Sigmoid colon (tissue), 7 donors: ENCODE results near the gene WBP1L. TPM values are rescaled to one million over a fixed set of nuclear protein-coding genes. Genes with fewer than 3 reads are reported as not detected.

Experiments
- DNase-seq: peaks from one replicate; pipeline ENCODE4 v3.0.0-alpha.2; 2019
- H3K27ac ChIP-seq, 4 donors: fragments of 200-600 bp; sonication (generic); one replicate each; pipeline ENCODE4 v1.5.1; 2016 to 2019; ENCODE audit warnings: mild to moderate bottlenecking in 1 of 4
- H3K27me3 ChIP-seq, 3 donors: fragments of 200-600 bp; sonication (generic); one replicate each; pipeline ENCODE4 v1.5.1; 2019; ENCODE audit warnings: mild to moderate bottlenecking in 1 of 3
- H3K36me3 ChIP-seq, 4 donors: fragments of 200-600 bp; sonication (generic); one replicate each; pipeline ENCODE4 v1.5.1; 2016 to 2019
- H3K4me1 ChIP-seq, 4 donors: fragments of 200-600 bp; sonication (generic); one replicate each; pipeline ENCODE4 v1.5.1; 2017 to 2019
- H3K4me3 ChIP-seq, 4 donors: fragments of 200-600 bp; sonication (generic); one replicate each; pipeline ENCODE4 v1.5.1; 2017 to 2019; ENCODE audit warnings: mild to moderate bottlenecking in 2 of 4, moderate library complexity in 1 of 4
- H3K9me3 ChIP-seq, 4 donors: fragments of 200-600 bp in 3 of 4; sonication (generic) in 3 of 4; one replicate each; pipeline versions ENCODE4 v1.5.1 to v1.6.1; 2013 to 2019
- EP300 ChIP-seq, 4 donors: sonication (generic); formaldehyde crosslinking; IDR thresholded peaks; one replicate each; pipeline ENCODE4 v1.6.1; 2017; ENCODE audit warnings: antibody characterized with exemption in 4 of 4
- POLR2A ChIP-seq, 2 donors: fragments of 450-650 bp; IDR thresholded peaks; one replicate each; pipeline ENCODE4 v1.6.1; 2016; ENCODE audit warnings: antibody characterized with exemption in 2 of 2, mild to moderate bottlenecking in 2 of 2, moderate library complexity in 2 of 2
- POLR2AphosphoS5 ChIP-seq, 4 donors: sonication (generic); formaldehyde crosslinking; IDR thresholded peaks; one replicate each; pipeline ENCODE4 v1.6.1; 2017; ENCODE audit warnings: antibody characterized with exemption in 4 of 4
- WGBS, 2 donors: extraction: QIAGEN DNeasy Blood & Tissue Kit; methylation state at CpG; one replicate each; pipeline ENCODE4 v1.1.7; 2013; 5-methylcytosine and 5-hydroxymethylcytosine counted together
- intact Hi-C: fragments of 100-400 bp; cut with DNase I; formaldehyde crosslinking; loops from one replicate; pipeline ENCODE4 v1.15.1; 2023
- polyA plus RNA-seq, 3 donors: library from polyadenylated mRNA; stranded (reverse); fragments of 200-250 nt; gene quantifications; one replicate each; pipeline ENCODE4 v1.2.3, GENCODE V29; 2013
- total RNA-seq, 4 donors: library from RNA; depleted of rRNA; stranded (reverse); fragments of >200 nt; gene quantifications; one replicate each; pipeline ENCODE4 v1.1.0, GENCODE V29; 2016
- TF ChIP-seq, protein P1 (sequence below), 4 experiments: fragments of 450-650 bp in 3 of 4; fragments of 200-600 bp in 1 of 4; IDR thresholded peaks; one replicate each; pipeline ENCODE4 v1.5.1; 2016 to 2019; ENCODE audit warnings: antibody characterized with exemption in 4 of 4, mild to moderate bottlenecking in 3 of 4, moderate library complexity in 2 of 4
- donor health status: healthy with polysubstance abuse.
- donor health status: Bipolar disorder and iron deficiency.
- donor health status: healthy.

The WBP1L gene
- total and polyA plus RNA-seq, 7 donors: 22.9 to 148 (median 83.8) TPM

DNA sequence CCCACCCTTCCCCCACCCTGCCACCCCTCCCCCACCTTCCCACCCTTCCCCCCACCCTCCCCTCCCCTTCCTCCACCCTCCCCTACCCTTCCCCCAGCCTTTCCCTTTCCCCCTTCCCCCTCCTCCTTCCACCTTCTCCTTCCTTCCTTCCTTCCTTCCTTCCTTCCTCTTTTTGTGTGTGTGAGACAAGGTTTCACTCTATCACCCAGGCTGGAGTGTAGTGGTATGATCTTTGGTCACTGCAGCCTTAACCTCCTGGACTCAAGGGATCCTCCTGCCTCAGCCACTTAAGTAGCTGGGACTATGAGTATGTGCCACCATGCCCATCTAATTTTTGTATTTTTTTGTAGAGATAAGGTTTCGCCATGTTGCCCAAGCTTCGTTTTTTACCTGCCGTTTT is 58.2 kb downstream of the WBP1L start:
- Histone ChIP-seq H3K36me3 (peaks cover 6 to 30% (median 12%) of the 10 kb centered on the region in 4 donors), H3K27ac (peak overlapping the region; percentile 79 to 90 (median 86)), H3K4me1 (peaks cover 0 to 76% (median 66%) of the 10 kb centered on the region in 4 donors), H3K27me3 (no peaks in the 10 kb centered on the region), H3K4me3 (no peak overlapping the region), H3K9me3 (no peaks in the 10 kb centered on the region)
- 60 to 83% methylated on average over 3 of the region's 3 CpGs for WGBS, 2 donors
- no peak for DNase-seq
- TF ChIP-seq POLR2AphosphoS5 (IDR thresholded peaks at IDR 0.05): no peak
- TF ChIP-seq EP300 (IDR thresholded peaks at IDR 0.05): no peak
- no peak for TF ChIP-seq POLR2A (IDR thresholded peaks at IDR 0.05)
- TF ChIP-seq, protein P1, sequence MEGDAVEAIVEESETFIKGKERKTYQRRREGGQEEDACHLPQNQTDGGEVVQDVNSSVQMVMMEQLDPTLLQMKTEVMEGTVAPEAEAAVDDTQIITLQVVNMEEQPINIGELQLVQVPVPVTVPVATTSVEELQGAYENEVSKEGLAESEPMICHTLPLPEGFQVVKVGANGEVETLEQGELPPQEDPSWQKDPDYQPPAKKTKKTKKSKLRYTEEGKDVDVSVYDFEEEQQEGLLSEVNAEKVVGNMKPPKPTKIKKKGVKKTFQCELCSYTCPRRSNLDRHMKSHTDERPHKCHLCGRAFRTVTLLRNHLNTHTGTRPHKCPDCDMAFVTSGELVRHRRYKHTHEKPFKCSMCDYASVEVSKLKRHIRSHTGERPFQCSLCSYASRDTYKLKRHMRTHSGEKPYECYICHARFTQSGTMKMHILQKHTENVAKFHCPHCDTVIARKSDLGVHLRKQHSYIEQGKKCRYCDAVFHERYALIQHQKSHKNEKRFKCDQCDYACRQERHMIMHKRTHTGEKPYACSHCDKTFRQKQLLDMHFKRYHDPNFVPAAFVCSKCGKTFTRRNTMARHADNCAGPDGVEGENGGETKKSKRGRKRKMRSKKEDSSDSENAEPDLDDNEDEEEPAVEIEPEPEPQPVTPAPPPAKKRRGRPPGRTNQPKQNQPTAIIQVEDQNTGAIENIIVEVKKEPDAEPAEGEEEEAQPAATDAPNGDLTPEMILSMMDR (IDR thresholded peaks at IDR 0.05): no peak
- intact Hi-C loops: loop anchor here (2.0 to 5.0 kb wide), 3 partner anchors 19 to 60 kb away; partner anchors contain the start of gene WBP1L

DNA sequence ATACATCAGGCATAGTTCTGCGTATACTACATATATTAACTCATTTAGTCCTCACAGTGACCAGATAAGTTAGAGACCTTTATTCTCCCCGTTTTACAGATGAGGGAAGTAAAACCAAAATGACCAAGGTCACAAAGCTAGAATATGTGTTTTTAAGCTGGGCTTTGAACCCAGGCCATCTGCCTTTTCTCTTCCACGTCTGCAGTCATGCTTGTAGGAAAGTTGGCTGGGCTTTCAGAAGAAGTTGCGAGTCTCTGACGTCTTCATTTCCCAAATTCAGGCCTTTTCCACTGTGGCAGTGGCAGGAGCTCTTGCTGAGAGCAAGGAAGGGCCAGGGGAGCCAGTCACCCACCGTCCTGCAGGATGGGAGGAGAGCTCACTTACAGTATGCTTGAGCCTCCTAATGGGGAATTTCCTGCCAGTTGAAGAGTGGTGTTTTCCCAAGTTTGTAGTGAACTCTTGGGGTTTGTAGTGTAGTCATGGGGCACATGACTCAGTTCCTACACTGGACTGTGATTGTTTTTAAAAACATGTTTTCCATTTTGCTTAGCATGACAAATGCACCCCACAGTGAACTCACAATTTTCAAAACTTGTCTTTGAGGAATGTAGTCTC is 59.3 kb downstream of the WBP1L start:
- 67 to 78% methylated on average over 6 of the region's 6 CpGs for WGBS, 2 donors
- intact Hi-C loops: loop anchor here (5.0 kb wide), 1 partner anchor 61 kb away; the partner anchor contains the start of gene WBP1L
- Histone ChIP-seq H3K27me3 (no peaks in the 10 kb centered on the region), H3K4me1 (peaks cover 0 to 65% (median 58%) of the 10 kb centered on the region in 4 donors), H3K4me3 (no peak overlapping the region), H3K9me3 (no peaks in the 10 kb centered on the region), H3K36me3 (peaks cover 6 to 26% (median 11%) of the 10 kb centered on the region in 4 donors), H3K27ac (peak overlapping the region; percentile 70 to 90 (median 84))
- peak; percentile 91 for DNase-seq
- TF ChIP-seq EP300 (IDR thresholded peaks at IDR 0.05) (peak in 3 of 4 donors; percentile 28 to 72 (median 65)), POLR2AphosphoS5 (IDR thresholded peaks at IDR 0.05) (peak; percentile 56 to 85 (median 68)), POLR2A (IDR thresholded peaks at IDR 0.05) (no peak)

DNA sequence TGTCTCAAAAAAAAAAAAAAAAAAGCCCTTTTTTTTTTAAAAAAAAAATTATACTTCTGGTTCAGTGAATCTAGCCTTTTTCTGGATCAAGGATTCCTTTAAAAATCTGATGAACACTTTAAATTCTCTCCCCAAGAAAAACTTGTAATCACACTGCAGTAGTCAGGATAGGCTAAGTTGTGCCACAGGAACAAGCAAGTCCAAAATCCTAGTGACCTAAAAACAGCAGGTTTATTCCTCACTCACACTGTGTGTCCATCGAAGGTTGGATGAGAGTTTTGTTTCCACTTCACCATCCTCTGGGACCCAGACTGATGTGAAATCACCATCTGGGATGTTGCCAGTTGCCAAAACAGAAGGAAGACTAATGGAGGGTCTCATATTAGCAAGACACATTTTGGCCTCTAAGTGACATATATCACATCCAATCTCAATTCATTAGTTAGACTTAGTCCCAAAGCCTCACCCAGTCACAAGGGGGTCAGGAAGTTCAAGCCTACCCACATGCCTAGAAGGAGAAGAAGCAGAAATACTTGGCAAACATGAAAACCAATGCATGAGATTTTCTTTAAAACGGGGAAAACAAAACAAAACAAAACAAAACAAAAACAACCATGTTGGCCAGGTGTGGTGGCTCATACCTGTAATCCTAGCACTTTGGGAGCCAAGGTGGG is 60.8 kb downstream of the WBP1L start:
- WGBS, 2 donors: 95% methylated on average over 2 of the region's 2 CpGs
- H3K27ac ChIP-seq: peak overlapping the region in 2 of 4 donors; percentile 88 to 90
- no peak for DNase-seq
- H3K27me3 ChIP-seq: no peaks in the 10 kb centered on the region
- H3K4me3 ChIP-seq: no peak overlapping the region
- H3K36me3 ChIP-seq: peaks cover 0 to 12% (median 2%) of the 10 kb centered on the region in 4 donors
- intact Hi-C loops: loop anchor here (5.0 kb wide), 1 partner anchor 62 kb away; the partner anchor contains the start of gene WBP1L
- no peaks in the 10 kb centered on the region for H3K9me3 ChIP-seq
- no peak for TF ChIP-seq POLR2AphosphoS5 (IDR thresholded peaks at IDR 0.05)
- TF ChIP-seq EP300 (IDR thresholded peaks at IDR 0.05): no peak
- TF ChIP-seq, protein P1 (IDR thresholded peaks at IDR 0.05): no peak
- peaks cover 0 to 58% (median 47%) of the 10 kb centered on the region in 4 donors for H3K4me1 ChIP-seq

DNA sequence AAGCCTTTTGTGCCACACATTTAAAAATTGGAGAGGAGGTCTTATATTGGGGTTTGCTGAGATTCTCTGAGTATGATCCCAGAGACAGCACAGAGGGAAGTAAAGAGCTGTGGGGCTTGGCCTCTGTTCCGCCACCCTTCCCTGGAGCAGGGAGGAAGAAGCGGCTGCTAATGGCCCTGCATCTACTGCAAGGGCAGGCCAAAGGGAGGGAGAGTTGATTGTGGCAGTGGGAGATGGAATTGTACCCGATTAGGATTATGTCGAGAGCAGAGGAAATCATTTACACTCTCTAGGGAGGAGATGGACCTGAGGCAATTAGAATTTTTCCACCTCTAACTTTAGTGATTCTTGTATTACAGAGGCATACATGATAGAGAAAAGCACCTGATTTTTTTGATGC is 64.6 kb downstream of the WBP1L start:
- no peaks in the 10 kb centered on the region for H3K9me3 ChIP-seq
- H3K4me3 ChIP-seq: no peak overlapping the region
- 81 to 91% methylated on average over 4 of the region's 4 CpGs for WGBS, 2 donors
- peak overlapping the region in 1 of 4 donors; percentile 6 for H3K27ac ChIP-seq
- no peak for TF ChIP-seq POLR2A (IDR thresholded peaks at IDR 0.05)
- no peak for TF ChIP-seq POLR2AphosphoS5 (IDR thresholded peaks at IDR 0.05)
- no peak for TF ChIP-seq EP300 (IDR thresholded peaks at IDR 0.05)
- TF ChIP-seq, protein P1 (IDR thresholded peaks at IDR 0.05): no peak
- H3K4me1 ChIP-seq: peaks cover 0 to 28% (median 9%) of the 10 kb centered on the region in 4 donors
- intact Hi-C loops: no loop called here
- no peak for DNase-seq
- H3K27me3 ChIP-seq: no peaks in the 10 kb centered on the region
- H3K36me3 ChIP-seq: peaks cover 9 to 47% (median 32%) of the 10 kb centered on the region in 4 donors

DNA sequence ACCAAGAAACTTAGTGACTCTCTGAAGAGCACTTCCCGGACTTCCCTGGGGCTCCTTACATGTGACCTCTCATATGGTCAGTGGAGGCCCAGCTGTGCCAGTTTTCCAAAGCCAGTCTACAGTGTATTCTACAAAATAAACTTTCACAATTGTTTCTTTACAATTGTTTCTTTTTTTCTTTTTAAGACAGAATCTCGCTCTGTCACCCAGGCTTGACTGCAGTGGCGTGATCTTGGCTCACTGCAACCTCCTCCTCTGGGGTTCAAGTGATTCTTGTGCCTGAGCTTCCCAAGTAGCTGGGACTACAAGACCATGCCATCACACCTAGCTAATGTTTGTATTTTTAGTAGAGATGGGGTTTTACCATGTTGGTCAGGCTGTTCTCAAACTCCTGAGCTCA is 67.6 kb downstream of the WBP1L start:
- no peaks in the 10 kb centered on the region for H3K27me3 ChIP-seq
- peak overlapping the region in 1 of 4 donors; percentile 39 for H3K27ac ChIP-seq
- peaks cover 0 to 38% (median 22%) of the 10 kb centered on the region in 4 donors for H3K4me1 ChIP-seq
- DNase-seq: no peak
- peaks cover 18 to 56% (median 37%) of the 10 kb centered on the region in 4 donors for H3K36me3 ChIP-seq
- WGBS, 2 donors: 94 to 97% methylated on average over 3 of the region's 3 CpGs
- TF ChIP-seq EP300 (IDR thresholded peaks at IDR 0.05) (no peak), POLR2A (IDR thresholded peaks at IDR 0.05) (no peak), POLR2AphosphoS5 (IDR thresholded peaks at IDR 0.05) (no peak)
- TF ChIP-seq, protein P1 (IDR thresholded peaks at IDR 0.05): no peak
- no peaks in the 10 kb centered on the region for H3K9me3 ChIP-seq
- intact Hi-C loops: no loop called here
- H3K4me3 ChIP-seq: no peak overlapping the region
